Spleen (tissue), 11 donors: Measurements from ENCODE around the gene MAFF. TPM values are rescaled to one million over a fixed set of nuclear protein-coding genes. Genes with fewer than 3 reads are reported as not detected.
A peak's percentile ranks its signal among the peaks of the same experiment; 100 is the strongest.

Experiments used
- DNase-seq: peaks from one replicate; pipeline ENCODE4 v3.0.0-alpha.2; 2020
- H3K27ac ChIP-seq, 8 donors: fragments of 200-600 bp; sonication (generic) in 7 of 8; 1 replicate in 4 of 8; 2 replicates in 4 of 8; pipeline versions ENCODE4 v1.5.0 to v1.8.0; 2016 to 2021; ENCODE audit warnings: inconsistent platforms in 4 of 8, mild to moderate bottlenecking in 4 of 8, moderate library complexity in 1 of 8
- H3K27me3 ChIP-seq, 7 donors: fragments of 200-600 bp; sonication (generic) in 6 of 7; replicated peaks in 1 of 7; 1 replicate in 4 of 7; 2 replicates in 3 of 7; pipeline versions ENCODE4 v1.5.0 to v1.8.0; 2016 to 2021; ENCODE audit warnings: inconsistent platforms in 3 of 7, mild to moderate bottlenecking in 1 of 7
- H3K36me3 ChIP-seq, 6 donors: fragments of 200-600 bp; sonication (generic) in 5 of 6; 1 replicate in 4 of 6; 2 replicates in 2 of 6; pipeline versions ENCODE4 v1.5.0 to v1.8.0; 2016 to 2021; ENCODE audit warnings: inconsistent platforms in 2 of 6
- H3K4me1 ChIP-seq, 6 donors: fragments of 200-600 bp; sonication (generic) in 5 of 6; 1 replicate in 3 of 6; 2 replicates in 3 of 6; pipeline versions ENCODE4 v1.5.0 to v1.8.0; 2016 to 2021; ENCODE audit warnings: inconsistent platforms in 3 of 6
- H3K4me3 ChIP-seq, 8 donors: fragments of 200-600 bp; sonication (generic) in 7 of 8; 1 replicate in 4 of 8; 2 replicates in 4 of 8; pipeline versions ENCODE4 v1.5.0 to v1.8.0; 2016 to 2021; ENCODE audit warnings: inconsistent platforms in 4 of 8, mild to moderate bottlenecking in 4 of 8, moderate library complexity in 2 of 8
- H3K9me3 ChIP-seq, 8 donors: fragments of 200-600 bp; sonication (generic) in 7 of 8; 1 replicate in 4 of 8; 2 replicates in 4 of 8; pipeline versions ENCODE4 v1.5.0 to v1.8.0; 2016 to 2021; ENCODE audit warnings: inconsistent platforms in 4 of 8
- POLR2A ChIP-seq, 3 donors: fragments of 450-650 bp; IDR thresholded peaks; one replicate each; pipeline ENCODE4 v1.5.1; 2017; ENCODE audit warnings: antibody characterized with exemption in 3 of 3, mild to moderate bottlenecking in 1 of 3
- POLR2AphosphoS5 ChIP-seq, 3 donors: sonication (generic); formaldehyde crosslinking; IDR thresholded peaks; one replicate each; pipeline ENCODE4 v1.5.1; 2017; ENCODE audit warnings: antibody characterized with exemption in 3 of 3
- WGBS, 5 donors: extraction: QIAGEN DNeasy Blood & Tissue Kit in 3 of 5; methylation state at CpG; one replicate each; pipeline versions ENCODE4 v1.1.5 to v1.1.7; 2013 to 2018; 5-methylcytosine and 5-hydroxymethylcytosine counted together
- intact Hi-C: fragments of 100-400 bp; cut with DNase I; formaldehyde crosslinking; loops from one replicate; pipeline ENCODE4 v1.15.0; 2023; ENCODE audit warnings: low total_unique reads
- polyA plus RNA-seq, 3 donors: library from polyadenylated mRNA; stranded (reverse); fragments of 200-250 nt; gene quantifications; one replicate each; pipeline ENCODE4 v1.2.1, GENCODE V29; 2013
- total RNA-seq, 7 donors: library from RNA; depleted of rRNA in 3 of 7; stranded (reverse); fragments of >200 nt in 3 of 7; fragmentation: NEBNext Ultra II Directional in 4 of 7; extraction: Animal tissue kit (Norgen Biotek cat#: 25700) in 4 of 7; gene quantifications; one replicate each; pipeline versions ENCODE4 v1.1.0 to v1.2.1, GENCODE V29; 2016 to 2021
- TF ChIP-seq, protein P1 (sequence below), 11 experiments: fragments of 200-600 bp in 7 of 11; fragments of 450-650 bp in 4 of 11; sonication (generic) in 4 of 11; IDR thresholded peaks in 8 of 11; conservative IDR thresholded peaks in 3 of 11; 1 replicate in 7 of 11; 2 replicates in 4 of 11; pipeline versions ENCODE4 v1.4.0 to v1.8.0; 2016 to 2021; ENCODE audit warnings: antibody characterized with exemption in 11 of 11, inconsistent platforms in 4 of 11, mild to moderate bottlenecking in 1 of 11
- donor health status: healthy with polysubstance abuse.
- donor health status: DM: no; HTN: no; CAD: no; lungs with moderate emphysema.
- donor health status: DM: no; HTN: no; CAD: no.
- donor health status: Bipolar disorder and iron deficiency.
- donor health status: healthy.
- donor health status: DM: no; HTN: no; CAD: no.
- donor health status: DM: yes; HTN: yes; CAD: no.

Gene MAFF
- total and polyA plus RNA-seq, 10 donors = 2.1 to 32.4 (median 8.6) TPM

DNA sequence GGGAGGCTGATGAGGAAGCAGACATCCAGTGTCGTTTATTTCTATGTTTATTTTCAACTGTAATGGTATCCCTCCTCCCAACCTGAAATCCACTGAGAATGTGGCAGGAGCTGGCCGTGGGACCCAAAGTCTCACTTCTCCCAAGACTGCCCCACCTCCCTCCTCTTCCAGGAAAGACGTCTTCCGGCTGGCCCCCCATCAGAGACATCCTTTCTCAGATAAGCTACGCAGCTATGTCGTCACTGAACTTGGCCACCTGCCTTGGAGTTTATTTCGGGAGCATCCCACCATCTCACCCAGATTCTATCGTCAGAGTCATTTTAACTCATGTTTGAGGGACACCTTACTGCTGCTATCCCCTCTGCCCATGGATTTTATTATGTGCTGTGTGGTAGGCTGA, 57.1 kb downstream of the MAFF start:
- H3K27me3 ChIP-seq = no peaks in the 10 kb centered on the region
- intact Hi-C loops = no loop called here
- H3K27ac ChIP-seq = peak overlapping the region in 7 of 8 donors; percentile 44 to 83 (median 79)
- H3K9me3 ChIP-seq = no peaks in the 10 kb centered on the region
- no peak for DNase-seq
- peaks cover 38 to 76% (median 64%) of the 10 kb centered on the region in 6 donors for H3K4me1 ChIP-seq
- peak overlapping the region in 1 of 8 donors; percentile 4 for H3K4me3 ChIP-seq
- no peak for TF ChIP-seq POLR2A (IDR thresholded peaks at IDR 0.05)
- TF ChIP-seq POLR2AphosphoS5 (IDR thresholded peaks at IDR 0.05) = peak in 1 of 3 donors; percentile 55
- TF ChIP-seq, protein P1, sequence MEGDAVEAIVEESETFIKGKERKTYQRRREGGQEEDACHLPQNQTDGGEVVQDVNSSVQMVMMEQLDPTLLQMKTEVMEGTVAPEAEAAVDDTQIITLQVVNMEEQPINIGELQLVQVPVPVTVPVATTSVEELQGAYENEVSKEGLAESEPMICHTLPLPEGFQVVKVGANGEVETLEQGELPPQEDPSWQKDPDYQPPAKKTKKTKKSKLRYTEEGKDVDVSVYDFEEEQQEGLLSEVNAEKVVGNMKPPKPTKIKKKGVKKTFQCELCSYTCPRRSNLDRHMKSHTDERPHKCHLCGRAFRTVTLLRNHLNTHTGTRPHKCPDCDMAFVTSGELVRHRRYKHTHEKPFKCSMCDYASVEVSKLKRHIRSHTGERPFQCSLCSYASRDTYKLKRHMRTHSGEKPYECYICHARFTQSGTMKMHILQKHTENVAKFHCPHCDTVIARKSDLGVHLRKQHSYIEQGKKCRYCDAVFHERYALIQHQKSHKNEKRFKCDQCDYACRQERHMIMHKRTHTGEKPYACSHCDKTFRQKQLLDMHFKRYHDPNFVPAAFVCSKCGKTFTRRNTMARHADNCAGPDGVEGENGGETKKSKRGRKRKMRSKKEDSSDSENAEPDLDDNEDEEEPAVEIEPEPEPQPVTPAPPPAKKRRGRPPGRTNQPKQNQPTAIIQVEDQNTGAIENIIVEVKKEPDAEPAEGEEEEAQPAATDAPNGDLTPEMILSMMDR (IDR thresholded peaks at IDR 0.05 in 8 of 11, conservative IDR thresholded peaks at IDR 0.05 in 3 of 11) = no peak
- H3K36me3 ChIP-seq = peaks cover 0 to 11% (median 0%) of the 10 kb centered on the region in 6 donors
- 44 to 66% (median 50%) methylated on average over 8 of the region's 8 CpGs for WGBS, 5 donors

DNA sequence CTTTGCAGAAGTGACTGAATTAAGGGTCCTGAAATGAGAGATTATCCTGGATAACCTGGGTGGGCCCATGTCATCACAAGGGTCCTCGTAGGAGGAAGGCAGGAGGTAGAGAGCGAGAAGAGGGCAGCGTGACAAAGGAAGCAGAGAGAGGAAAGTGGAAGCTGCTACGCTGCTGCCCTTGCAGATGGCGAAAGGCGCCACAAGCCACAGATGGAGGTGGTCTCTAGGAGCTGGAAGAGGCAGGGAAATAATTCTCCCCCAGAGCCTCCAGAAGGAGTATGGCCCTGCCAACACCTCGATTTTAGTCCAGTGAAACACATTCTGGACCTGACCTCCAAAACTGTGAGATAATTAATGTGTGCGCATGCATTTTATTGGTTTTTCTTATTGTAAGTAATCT, 57.6 kb downstream of the MAFF start:
- no peak for DNase-seq
- peaks cover 0 to 15% (median 0%) of the 10 kb centered on the region in 6 donors for H3K36me3 ChIP-seq
- intact Hi-C loops = no loop called here
- H3K27me3 ChIP-seq = no peaks in the 10 kb centered on the region
- H3K4me1 ChIP-seq = peaks cover 38 to 81% (median 66%) of the 10 kb centered on the region in 6 donors
- WGBS, 5 donors = 33 to 71% (median 53%) methylated on average over 8 of the region's 8 CpGs
- H3K9me3 ChIP-seq = no peaks in the 10 kb centered on the region
- H3K27ac ChIP-seq = peak overlapping the region in 7 of 8 donors; percentile 44 to 83 (median 79)
- H3K4me3 ChIP-seq = peak overlapping the region in 1 of 8 donors; percentile 4
- TF ChIP-seq, protein P1 (IDR thresholded peaks at IDR 0.05 in 8 of 11, conservative IDR thresholded peaks at IDR 0.05 in 3 of 11) = no peak
- TF ChIP-seq POLR2AphosphoS5 (IDR thresholded peaks at IDR 0.05) (no peak), POLR2A (IDR thresholded peaks at IDR 0.05) (no peak)

DNA sequence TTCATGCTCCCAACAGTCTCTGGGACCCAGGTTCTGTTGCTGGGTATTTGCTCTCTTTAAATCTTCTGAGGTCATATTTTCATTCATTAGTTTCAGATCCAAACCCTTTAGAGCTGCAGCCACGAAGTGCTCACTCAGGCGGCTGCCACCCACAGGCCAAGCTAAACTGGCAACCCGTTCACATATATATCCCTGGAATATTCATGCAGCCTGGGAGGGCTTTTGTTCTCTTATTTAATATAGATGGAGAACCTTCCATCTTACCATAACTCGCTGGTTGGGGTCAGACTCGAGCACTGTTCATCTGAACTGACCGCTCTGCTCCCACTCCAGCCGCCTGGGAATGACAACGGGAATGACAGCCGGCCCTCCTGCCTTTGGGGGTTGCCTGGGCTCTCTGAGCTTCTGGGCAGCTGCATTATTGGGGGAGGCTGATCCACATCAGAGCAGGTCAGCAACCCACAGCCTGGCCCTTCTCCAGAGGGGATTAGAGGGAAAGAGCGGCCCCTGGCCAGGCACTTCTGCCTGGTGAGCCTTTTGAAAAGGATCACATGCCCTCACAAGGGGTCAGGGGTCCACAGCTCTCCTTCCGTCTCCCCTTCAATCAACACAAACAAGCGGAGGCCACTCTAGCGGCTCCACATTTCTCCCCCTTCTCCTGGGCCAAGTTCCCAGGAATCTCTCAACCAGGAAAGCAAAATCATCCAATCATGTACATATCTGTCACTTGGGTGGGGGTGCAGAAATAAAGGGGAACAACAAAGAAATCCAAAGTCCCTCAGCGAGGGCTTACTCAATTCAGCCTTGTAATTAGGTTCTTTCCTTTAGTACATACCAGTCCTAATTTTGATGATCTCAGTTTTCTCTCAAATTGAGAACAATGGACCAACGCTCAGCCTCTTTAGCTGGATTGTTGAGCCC, 59.2 kb downstream of the MAFF start:
- H3K4me1 ChIP-seq = peaks cover 38 to 93% (median 72%) of the 10 kb centered on the region in 6 donors

More for the DNA sequence above, 59.2 kb downstream of the MAFF start:
- H3K27me3 ChIP-seq = no peaks in the 10 kb centered on the region
- no peak for DNase-seq
- peak overlapping the region in 1 of 8 donors; percentile 40 for H3K4me3 ChIP-seq
- peak overlapping the region in 7 of 8 donors; percentile 30 to 83 (median 79) for H3K27ac ChIP-seq
- intact Hi-C loops = no loop called here
- no peaks in the 10 kb centered on the region for H3K9me3 ChIP-seq
- TF ChIP-seq POLR2AphosphoS5 (IDR thresholded peaks at IDR 0.05) (peak in 1 of 3 donors; percentile 25), POLR2A (IDR thresholded peaks at IDR 0.05) (no peak)
- TF ChIP-seq, protein P1 (IDR thresholded peaks at IDR 0.05 in 8 of 11, conservative IDR thresholded peaks at IDR 0.05 in 3 of 11) = peak in 1 of 11 experiments; percentile 19
- peaks cover 0 to 19% (median 0%) of the 10 kb centered on the region in 6 donors for H3K36me3 ChIP-seq
- 64 to 83% (median 73%) methylated on average over 15 of the region's 15 CpGs for WGBS, 5 donors
